Skeletal muscle tissue (tissue), 4 donors: Measurements from ENCODE around the gene CCL13. TPM values are rescaled to one million over a fixed set of nuclear protein-coding genes. Genes with fewer than 3 reads are reported as not detected.

Source experiments
- H3K27ac ChIP-seq: one replicate; pipeline ENCODE4 v1.7.0; 2013; ENCODE audit warnings: mild to moderate bottlenecking, low read depth, low read length, inconsistent platforms
- H3K27me3 ChIP-seq, 3 donors: one replicate each; pipeline ENCODE4 v1.7.0; 2013; ENCODE audit warnings: low read length in 3 of 3; ENCODE audit not compliant: control insufficient read depth in 3 of 3, insufficient read depth in 3 of 3
- H3K36me3 ChIP-seq, 3 donors: one replicate each; pipeline ENCODE4 v1.7.0; 2013; ENCODE audit warnings: low read length in 3 of 3; ENCODE audit not compliant: control insufficient read depth in 3 of 3, insufficient read depth in 3 of 3
- H3K4me1 ChIP-seq, 3 donors: one replicate each; pipeline ENCODE4 v1.7.0; 2013; ENCODE audit warnings: low read length in 3 of 3, mild to moderate bottlenecking in 3 of 3; ENCODE audit not compliant: control insufficient read depth in 3 of 3, insufficient read depth in 3 of 3
- H3K4me3 ChIP-seq, 3 donors: one replicate each; pipeline ENCODE4 v1.7.0; 2013; ENCODE audit warnings: low read length in 3 of 3
- H3K9ac ChIP-seq, 3 donors: one replicate each; pipeline ENCODE4 v1.7.0; 2013; ENCODE audit warnings: low read length in 3 of 3, mild to moderate bottlenecking in 3 of 3, moderate library complexity in 2 of 3, low read depth in 1 of 3
- H3K9me3 ChIP-seq, 3 donors: one replicate each; pipeline ENCODE4 v1.7.0; 2013; ENCODE audit warnings: low read length in 3 of 3; ENCODE audit not compliant: control insufficient read depth in 3 of 3
- total RNA-seq: library from RNA; depleted of rRNA; stranded (reverse); fragments of >200 nt; gene quantifications from one replicate; pipeline ENCODE4 v1.2.3, GENCODE V29; 2014
- donor health status: Osteomylitis.

Gene CCL13
- total RNA-seq, 1 donor from 2014 or later, result 3.7 TPM

DNA sequence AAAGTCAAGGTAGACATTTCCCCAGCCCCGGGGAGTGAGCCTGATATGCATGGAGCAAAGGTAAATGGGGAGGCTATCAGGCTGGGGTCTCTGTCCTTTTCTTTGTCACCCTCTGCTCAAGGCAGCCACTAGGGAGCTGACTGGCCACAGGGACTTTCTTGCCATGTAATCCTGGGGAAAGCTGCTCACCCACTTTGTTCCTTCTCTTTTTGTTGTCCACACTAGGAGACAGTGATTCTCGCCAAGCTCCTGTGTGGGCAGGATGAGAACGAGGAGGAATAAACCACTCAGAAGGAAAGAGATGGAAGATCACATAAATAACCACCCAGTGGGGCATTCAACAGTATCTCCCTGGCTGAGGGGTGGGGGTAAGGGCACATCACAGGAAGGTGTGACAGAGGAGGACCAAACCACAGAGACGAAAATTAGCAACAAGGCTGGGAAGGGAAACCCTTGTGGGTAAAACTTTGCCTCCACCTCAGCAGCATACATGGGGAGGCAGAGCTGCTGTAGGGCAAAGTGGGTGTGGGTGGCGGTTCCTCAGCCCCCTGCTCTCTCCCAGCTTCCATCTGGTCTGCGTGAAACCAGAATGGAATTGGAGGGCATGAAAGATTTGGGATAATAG, 33.0 kb downstream of the CCL13 start:
- H3K9me3 ChIP-seq, result no peaks in the 10 kb centered on the region
- no peak overlapping the region for H3K27ac ChIP-seq
- no peak overlapping the region for H3K4me3 ChIP-seq
- H3K4me1 ChIP-seq, result peaks cover 0 to 2% (median 0%) of the 10 kb centered on the region in 3 donors
- H3K9ac ChIP-seq, result no peak overlapping the region
- peaks cover 0 to 16% (median 0%) of the 10 kb centered on the region in 3 donors for H3K27me3 ChIP-seq
- H3K36me3 ChIP-seq, result no peaks in the 10 kb centered on the region

DNA sequence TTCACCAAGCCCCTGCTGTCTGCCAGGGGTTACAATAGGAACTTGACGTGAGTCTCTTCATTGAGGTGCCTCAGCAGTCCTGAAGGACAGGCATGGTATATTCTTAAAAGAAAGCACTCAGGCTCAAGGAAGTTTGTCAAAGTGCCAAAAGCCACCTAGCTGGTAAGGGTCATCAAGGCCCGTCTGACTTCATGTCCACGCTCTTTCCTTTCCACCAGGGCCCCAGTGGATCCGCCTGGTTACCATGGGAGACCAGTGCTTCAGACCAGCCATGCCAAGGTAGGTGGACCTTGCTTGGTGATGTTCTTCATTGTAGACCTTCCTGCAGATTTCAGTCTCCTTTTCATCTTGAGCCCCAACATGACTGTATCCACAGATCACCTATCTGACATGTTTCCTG, 34.4 kb downstream of the CCL13 start:
- H3K4me3 ChIP-seq, result no peak overlapping the region
- H3K27me3 ChIP-seq, result peaks cover 0 to 11% (median 0%) of the 10 kb centered on the region in 3 donors
- H3K27ac ChIP-seq, result no peak overlapping the region

DNA sequence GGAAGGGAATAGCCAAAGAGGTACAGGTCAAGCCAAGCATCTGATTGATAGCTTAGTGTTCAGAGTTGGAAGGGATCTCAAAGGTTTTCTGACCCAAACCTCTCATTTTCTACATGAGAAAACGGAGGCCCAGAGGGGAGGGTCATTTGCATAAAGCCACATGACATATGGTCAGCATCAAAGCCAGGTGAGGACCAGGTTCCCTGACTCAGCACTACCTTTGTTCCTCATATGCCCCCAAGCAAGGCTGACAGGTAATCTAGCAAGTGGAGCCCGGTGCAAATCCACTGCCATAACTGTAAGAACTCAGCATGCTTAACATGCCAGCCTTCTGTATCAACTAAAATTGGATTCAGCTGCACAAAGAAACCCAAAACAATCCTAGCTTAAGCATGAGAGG, 35.0 kb downstream of the CCL13 start:
- no peaks in the 10 kb centered on the region for H3K9me3 ChIP-seq
- H3K27ac ChIP-seq, result no peak overlapping the region
- no peak overlapping the region for H3K9ac ChIP-seq
- H3K36me3 ChIP-seq, result no peaks in the 10 kb centered on the region
- H3K4me3 ChIP-seq, result no peak overlapping the region
- H3K4me1 ChIP-seq, result peaks cover 0 to 2% (median 0%) of the 10 kb centered on the region in 3 donors
- peaks cover 0 to 11% (median 0%) of the 10 kb centered on the region in 3 donors for H3K27me3 ChIP-seq

More for the DNA sequence above, 34.4 kb downstream of the CCL13 start:
- Histone ChIP-seq H3K36me3 (no peaks in the 10 kb centered on the region), H3K9ac (no peak overlapping the region), H3K4me1 (peaks cover 0 to 2% (median 0%) of the 10 kb centered on the region in 3 donors), H3K9me3 (no peaks in the 10 kb centered on the region)

DNA sequence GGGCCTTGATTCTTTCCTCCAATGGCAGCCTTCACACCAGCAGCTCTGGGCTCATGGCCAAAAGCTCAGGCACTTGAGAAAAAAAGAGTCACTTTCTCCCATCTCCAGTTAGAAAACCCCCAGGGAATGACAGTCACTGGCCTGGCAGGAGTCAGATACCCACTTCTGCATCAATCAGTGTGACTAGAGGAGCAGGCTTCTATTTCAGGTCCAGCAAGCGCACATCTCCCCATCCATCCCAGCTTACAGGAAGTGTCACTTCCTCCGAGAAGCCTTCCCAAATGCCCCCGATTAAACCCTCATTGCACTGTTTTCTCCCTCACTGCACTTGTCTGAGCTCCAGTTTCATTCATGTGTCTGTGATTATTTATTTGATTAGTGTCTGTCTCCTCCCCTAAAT, 37.1 kb downstream of the CCL13 start:
- H3K27me3 ChIP-seq, result peaks cover 0 to 5% (median 2%) of the 10 kb centered on the region in 3 donors
- no peak overlapping the region for H3K9ac ChIP-seq
- H3K4me1 ChIP-seq, result no peaks in the 10 kb centered on the region
- H3K9me3 ChIP-seq, result no peaks in the 10 kb centered on the region
- H3K27ac ChIP-seq, result no peak overlapping the region
- no peaks in the 10 kb centered on the region for H3K36me3 ChIP-seq
- H3K4me3 ChIP-seq, result no peak overlapping the region

DNA sequence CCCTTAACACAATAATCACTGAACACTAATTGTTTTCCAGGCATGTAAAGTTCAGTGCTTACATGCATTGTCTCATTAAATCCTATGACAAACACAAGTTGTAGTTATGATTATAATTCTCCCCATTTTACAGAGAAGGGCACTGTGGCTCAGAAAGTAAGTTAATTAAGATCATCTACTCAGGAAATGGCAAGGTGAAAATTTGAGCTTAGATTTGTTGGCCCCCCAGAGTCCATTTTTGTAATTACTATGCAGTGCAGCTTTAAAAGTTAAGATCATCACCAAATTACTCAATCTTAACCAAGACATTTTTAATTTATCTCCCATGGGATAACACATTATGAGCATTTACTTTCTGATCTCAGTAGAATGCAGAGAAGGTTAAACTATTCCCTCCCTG, 41.0 kb downstream of the CCL13 start:
- Histone ChIP-seq H3K4me3 (no peak overlapping the region), H3K27me3 (peaks cover 0 to 13% (median 2%) of the 10 kb centered on the region in 3 donors), H3K9ac (no peak overlapping the region), H3K9me3 (no peaks in the 10 kb centered on the region), H3K4me1 (no peaks in the 10 kb centered on the region), H3K27ac (no peak overlapping the region), H3K36me3 (no peaks in the 10 kb centered on the region)

DNA sequence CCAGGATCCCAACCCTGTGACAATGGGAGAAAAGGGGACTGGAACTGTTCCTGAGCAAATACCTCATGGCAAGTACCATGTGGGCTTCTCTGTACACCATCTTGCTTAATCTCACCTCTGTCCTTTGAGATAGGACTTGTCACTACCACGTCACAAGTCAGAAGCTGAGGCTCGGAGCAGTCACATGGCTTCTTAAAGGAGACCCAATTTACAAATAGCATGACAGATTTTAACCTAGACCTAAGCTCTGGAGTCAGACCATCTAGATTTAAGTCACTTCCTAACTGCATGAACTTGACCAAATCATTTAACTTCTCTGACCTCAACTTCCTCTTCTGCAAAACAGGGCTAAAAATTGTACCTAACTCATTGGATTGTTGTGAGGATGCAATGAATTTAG, 42.7 kb downstream of the CCL13 start:
- H3K27me3 ChIP-seq, result peaks cover 0 to 10% (median 2%) of the 10 kb centered on the region in 3 donors

DNA sequence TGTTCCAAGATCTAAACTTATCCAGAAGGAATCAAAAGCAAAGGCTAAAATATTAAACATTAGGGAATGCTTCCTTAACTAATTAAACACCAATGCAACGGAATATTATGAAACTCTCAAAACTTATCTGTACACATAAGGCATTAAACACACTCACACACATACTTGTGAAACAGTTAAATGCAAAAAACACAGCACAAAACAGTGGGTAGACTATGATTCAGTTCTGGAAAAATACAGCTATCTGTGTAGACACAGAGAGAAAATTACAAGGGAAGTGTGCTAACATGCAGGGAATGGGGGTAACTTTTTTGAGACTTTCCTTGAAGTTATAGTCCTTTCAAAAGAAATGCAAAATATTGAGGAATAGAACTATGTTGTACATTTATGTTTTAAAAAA, 43.4 kb downstream of the CCL13 start:
- Histone ChIP-seq H3K4me3 (no peak overlapping the region), H3K27ac (no peak overlapping the region), H3K27me3 (peaks cover 0 to 10% (median 2%) of the 10 kb centered on the region in 3 donors), H3K9me3 (no peaks in the 10 kb centered on the region), H3K36me3 (no peaks in the 10 kb centered on the region), H3K9ac (no peak overlapping the region), H3K4me1 (no peaks in the 10 kb centered on the region)

More for the DNA sequence above, 42.7 kb downstream of the CCL13 start:
- H3K4me3 ChIP-seq, result no peak overlapping the region
- H3K36me3 ChIP-seq, result no peaks in the 10 kb centered on the region
- H3K4me1 ChIP-seq, result no peaks in the 10 kb centered on the region
- no peaks in the 10 kb centered on the region for H3K9me3 ChIP-seq
- H3K27ac ChIP-seq, result no peak overlapping the region
- H3K9ac ChIP-seq, result no peak overlapping the region

DNA sequence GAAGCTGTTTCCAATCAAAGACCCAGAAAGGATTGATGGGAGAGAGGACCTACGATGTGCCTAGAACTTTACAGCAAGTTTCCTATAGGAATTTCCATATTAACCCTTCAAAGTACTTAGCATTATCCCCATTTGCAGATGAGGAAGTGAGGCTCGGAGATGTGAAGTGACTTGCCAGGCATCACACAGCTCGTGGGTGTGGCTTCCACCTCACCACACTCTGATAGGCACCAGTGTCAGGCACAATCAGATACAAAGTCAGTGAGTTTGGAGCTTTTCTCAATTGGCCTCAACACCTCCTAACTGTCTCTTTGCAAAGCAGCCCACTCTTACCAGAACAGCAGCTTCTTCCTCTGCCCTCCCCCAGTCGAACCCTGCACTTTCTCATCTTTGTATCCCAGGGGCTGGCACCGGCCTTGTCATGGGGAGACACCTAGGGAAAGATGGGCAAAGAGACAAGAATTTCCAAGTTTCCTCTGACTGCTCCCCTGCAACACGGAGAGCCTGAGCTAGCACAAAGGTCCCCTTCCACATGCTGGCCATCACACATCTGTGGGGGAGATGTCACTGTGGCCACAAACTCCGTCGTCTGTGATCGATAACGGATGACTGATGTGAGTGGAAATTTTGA, 44.1 kb downstream of the CCL13 start:
- Histone ChIP-seq H3K4me3 (no peak overlapping the region), H3K9me3 (no peaks in the 10 kb centered on the region), H3K9ac (no peak overlapping the region), H3K36me3 (no peaks in the 10 kb centered on the region), H3K27me3 (peaks cover 0 to 10% (median 2%) of the 10 kb centered on the region in 3 donors), H3K4me1 (no peaks in the 10 kb centered on the region), H3K27ac (no peak overlapping the region)

DNA sequence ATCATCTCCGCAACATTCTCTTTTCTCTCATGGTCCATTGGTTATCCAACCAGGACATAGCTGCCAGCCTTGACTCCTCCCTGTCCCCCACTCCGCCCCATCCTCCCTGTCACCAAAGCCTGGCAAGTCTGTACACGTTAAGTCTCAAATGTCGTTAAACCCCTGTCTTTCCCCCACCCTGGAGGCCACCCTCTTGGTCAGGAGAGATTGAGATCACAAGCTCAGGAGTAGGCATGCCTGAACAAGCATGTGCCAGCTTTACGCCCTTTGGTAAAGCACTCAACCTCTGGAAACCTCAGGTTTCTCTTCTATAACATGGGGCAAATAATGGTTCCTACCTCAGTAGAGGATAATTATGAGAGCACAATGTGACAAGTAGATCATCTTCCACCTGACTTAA, 44.9 kb downstream of the CCL13 start:
- Histone ChIP-seq H3K27me3 (peaks cover 0 to 10% (median 3%) of the 10 kb centered on the region in 3 donors), H3K27ac (no peak overlapping the region), H3K36me3 (no peaks in the 10 kb centered on the region), H3K4me1 (no peaks in the 10 kb centered on the region), H3K9me3 (no peaks in the 10 kb centered on the region), H3K9ac (no peak overlapping the region), H3K4me3 (no peak overlapping the region)

DNA sequence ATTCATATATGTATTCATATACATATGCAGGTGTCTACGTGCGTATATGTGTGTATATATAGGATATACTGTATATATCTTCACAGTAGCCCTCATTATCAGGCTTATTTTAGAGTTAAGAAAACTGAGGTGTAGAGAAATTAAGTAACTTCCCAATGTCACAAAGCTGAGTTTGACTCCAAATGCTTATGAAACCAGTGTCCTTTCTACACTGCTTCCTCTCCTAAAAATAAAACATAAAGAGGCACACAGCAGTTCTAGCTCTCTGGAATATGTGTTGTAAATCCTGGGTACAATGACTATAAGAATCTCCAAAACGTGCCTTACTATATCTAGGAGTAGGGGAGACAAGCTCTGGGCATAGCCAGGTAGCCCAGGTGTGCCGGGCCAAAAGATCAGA, 46.7 kb downstream of the CCL13 start:
- no peaks in the 10 kb centered on the region for H3K4me1 ChIP-seq
- H3K9me3 ChIP-seq, result no peaks in the 10 kb centered on the region
- H3K27ac ChIP-seq, result no peak overlapping the region
- H3K9ac ChIP-seq, result no peak overlapping the region
- H3K27me3 ChIP-seq, result peaks cover 7 to 12% (median 8%) of the 10 kb centered on the region in 3 donors
- no peak overlapping the region for H3K4me3 ChIP-seq
- no peaks in the 10 kb centered on the region for H3K36me3 ChIP-seq
